Body of pancreas (tissue), 4 donors: ENCODE results near the gene NFIA. TPM values are rescaled to one million over a fixed set of nuclear protein-coding genes. Genes with fewer than 3 reads are reported as not detected.

ENCODE experiments used
- ATAC-seq: fragments of 150-250 bp; one replicate; pipeline ENCODE4 v1.9.1; 2016
- DNase-seq, 4 donors: peaks; one replicate each; pipeline ENCODE4 v3.0.0-alpha.2; 2019
- H3K27ac ChIP-seq, 4 donors: fragments of 200-600 bp; sonication (generic); 1 replicate in 3 of 4; 2 replicates in 1 of 4; pipeline versions ENCODE4 v1.5.1 to v1.6.1; 2016 to 2019; ENCODE audit warnings: mild to moderate bottlenecking in 1 of 4, mixed read lengths in 1 of 4, moderate library complexity in 1 of 4
- H3K27me3 ChIP-seq, 2 donors: fragments of 200-600 bp; sonication (generic); one replicate each; pipeline ENCODE4 v1.6.0; 2016; ENCODE audit warnings: mild to moderate bottlenecking in 1 of 2
- H3K36me3 ChIP-seq, 2 donors: fragments of 200-600 bp; sonication (generic); replicated peaks in 1 of 2; 2 replicates each; pipeline ENCODE4 v1.5.1; 2016; ENCODE audit warnings: low read depth in 2 of 2; ENCODE audit not compliant: insufficient read depth in 1 of 2
- H3K4me1 ChIP-seq: fragments of 200-600 bp; sonication (generic); one replicate; pipeline ENCODE4 v1.6.0; 2016
- H3K4me3 ChIP-seq, 2 donors: fragments of 200-600 bp; sonication (generic); 1 replicate in 1 of 2; 2 replicates in 1 of 2; pipeline ENCODE4 v1.5.1; 2016 to 2019
- H3K9me3 ChIP-seq, 3 donors: fragments of 200-600 bp; sonication (generic); 1 replicate in 2 of 3; 2 replicates in 1 of 3; pipeline ENCODE4 v1.5.1; 2016
- CTCF ChIP-seq, 7 experiments: fragments of 450-650 bp in 4 of 7; fragments of 200-600 bp in 3 of 7; sonication (generic) in 3 of 7; IDR thresholded peaks; one replicate each; pipeline ENCODE4 v1.5.1; 2016 to 2019; ENCODE audit warnings: antibody characterized with exemption in 7 of 7
- POLR2A ChIP-seq, 3 donors: fragments of 450-650 bp; IDR thresholded peaks; one replicate each; pipeline ENCODE4 v1.6.1; 2016; ENCODE audit warnings: antibody characterized with exemption in 3 of 3, mild to moderate bottlenecking in 2 of 3
- WGBS, 2 donors: methylation state at CpG; one replicate each; pipeline ENCODE4 v1.1.5; 2017; 5-methylcytosine and 5-hydroxymethylcytosine counted together
- intact Hi-C: fragments of 100-400 bp; cut with DNase I; formaldehyde crosslinking; loops from one replicate; pipeline ENCODE4 v1.15.1; 2023
- total RNA-seq, 2 donors: library from RNA; depleted of rRNA; stranded (reverse); fragments of >200 nt; gene quantifications; one replicate each; pipeline ENCODE4 v1.1.0, GENCODE V29; 2016

Gene NFIA
- total RNA-seq, 2 donors from 2014 or later, result 21.5 to 32.3 TPM

GRCh38 chr1:61403679-61404596 lies 321.6 kb downstream of the NFIA start:
- H3K36me3 ChIP-seq, result peaks cover 0 to 15% of the 10 kb centered on the region in 2 donors
- ATAC-seq (peak; percentile 67), DNase-seq (peak in 1 of 4 donors; percentile 5)
- no peaks in the 10 kb centered on the region for H3K9me3 ChIP-seq
- peak overlapping the region; percentile 14 to 64 (median 44) for H3K27ac ChIP-seq
- no peaks in the 10 kb centered on the region for H3K27me3 ChIP-seq
- peaks cover 19% of the 10 kb centered on the region for H3K4me1 ChIP-seq
- TF ChIP-seq CTCF (IDR thresholded peaks at IDR 0.05) (no peak), POLR2A (IDR thresholded peaks at IDR 0.05) (no peak)
- H3K4me3 ChIP-seq, result no peak overlapping the region
- 30 to 48% methylated on average over 12 of the region's 12 CpGs for WGBS, 2 donors
- intact Hi-C loops, result no loop called here

DNA sequence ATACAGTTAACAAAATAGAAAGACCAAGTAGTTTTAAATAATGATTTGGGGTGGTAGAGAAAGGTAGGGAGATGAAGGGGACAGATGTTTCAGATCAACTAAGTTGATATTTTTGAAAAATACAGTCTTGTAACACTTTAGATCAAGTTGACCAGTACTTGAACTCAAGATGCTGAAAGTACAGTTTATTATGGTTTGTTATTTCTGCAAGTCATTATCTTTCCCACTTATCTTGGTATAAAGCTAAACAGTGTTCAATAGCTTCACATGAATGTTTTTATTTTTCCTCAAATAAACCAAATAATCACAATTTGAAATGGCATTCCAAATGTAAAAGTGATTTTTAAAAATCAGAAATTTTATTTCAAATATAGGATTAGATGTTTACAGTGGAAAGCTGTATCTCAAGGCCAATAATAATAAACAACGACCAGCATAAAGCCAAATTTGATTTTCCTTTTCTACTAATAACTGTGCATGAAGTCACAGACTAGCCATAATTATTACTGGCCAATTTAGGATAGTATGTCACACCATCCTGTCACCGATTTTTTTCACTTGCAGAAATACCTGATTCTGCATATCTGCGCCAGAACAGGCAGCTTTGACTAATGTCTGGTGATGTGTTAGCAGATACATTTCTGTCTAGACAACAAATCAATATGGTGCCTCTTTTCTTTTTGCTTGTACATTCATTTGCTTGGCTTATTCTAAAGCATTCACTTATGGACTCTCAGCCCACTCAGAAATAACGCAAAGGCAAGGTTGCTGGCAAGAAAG lies 322.4 kb downstream of the NFIA start:
- 88 to 90% methylated on average over 4 of the region's 4 CpGs for WGBS, 2 donors
- no peaks in the 10 kb centered on the region for H3K27me3 ChIP-seq
- TF ChIP-seq POLR2A (IDR thresholded peaks at IDR 0.05), result no peak
- no peak for TF ChIP-seq CTCF (IDR thresholded peaks at IDR 0.05)
- DNase-seq (no peak), ATAC-seq (no peak)
- H3K36me3 ChIP-seq, result peaks cover 0 to 15% of the 10 kb centered on the region in 2 donors
- peaks cover 12% of the 10 kb centered on the region for H3K4me1 ChIP-seq
- peak overlapping the region in 3 of 4 donors; percentile 39 to 64 (median 49) for H3K27ac ChIP-seq
- H3K4me3 ChIP-seq, result no peak overlapping the region
- intact Hi-C loops, result no loop called here
- no peaks in the 10 kb centered on the region for H3K9me3 ChIP-seq

DNA sequence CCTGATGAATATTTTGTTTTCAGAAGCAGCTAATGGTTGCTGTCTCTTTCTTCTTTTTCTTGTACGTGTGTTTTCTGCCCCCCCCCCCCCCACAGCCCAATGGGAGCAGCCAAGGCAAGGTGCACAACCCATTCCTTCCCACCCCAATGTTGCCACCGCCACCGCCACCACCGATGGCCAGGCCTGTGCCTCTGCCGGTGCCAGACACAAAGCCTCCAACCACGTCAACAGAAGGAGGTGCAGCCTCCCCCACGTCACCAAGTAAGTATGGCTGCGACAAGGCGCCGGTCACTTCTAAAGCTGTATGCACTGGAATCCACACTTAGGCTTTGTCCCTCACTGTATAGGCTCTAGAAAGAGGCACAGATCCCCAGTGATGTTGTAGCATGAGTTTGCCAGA lies 324.1 kb downstream of the NFIA start:
- 98 to 99% methylated on average over 7 to 10 of the region's 10 CpGs for WGBS, 2 donors
- Histone ChIP-seq H3K27ac (no peak overlapping the region), H3K4me3 (no peak overlapping the region), H3K4me1 (peaks cover 12% of the 10 kb centered on the region), H3K27me3 (no peaks in the 10 kb centered on the region), H3K9me3 (no peaks in the 10 kb centered on the region), H3K36me3 (peaks cover 0 to 16% of the 10 kb centered on the region in 2 donors)
- ATAC-seq (no peak), DNase-seq (no peak)
- no peak for TF ChIP-seq POLR2A (IDR thresholded peaks at IDR 0.05)
- no peak for TF ChIP-seq CTCF (IDR thresholded peaks at IDR 0.05)
- intact Hi-C loops, result no loop called here

DNA sequence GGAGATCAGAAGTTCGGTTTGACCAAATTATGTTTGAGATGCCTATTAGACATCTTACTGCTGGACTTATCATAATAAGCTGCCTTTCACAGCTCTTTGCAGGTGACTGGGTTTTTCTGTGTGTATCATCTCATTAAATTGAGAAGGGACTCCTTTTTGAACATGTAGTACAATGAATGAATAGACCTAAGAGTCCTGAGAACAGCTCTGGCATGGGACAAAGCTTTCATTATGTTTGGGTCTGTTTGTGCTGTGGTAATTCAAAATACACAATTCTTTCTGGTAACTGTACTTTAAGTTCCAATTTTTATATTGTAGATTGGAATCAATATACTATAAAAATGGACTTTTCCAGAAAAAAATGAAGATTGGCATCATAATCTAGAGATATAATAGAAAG lies 330.2 kb downstream of the NFIA start:
- Histone ChIP-seq H3K4me3 (no peak overlapping the region), H3K9me3 (no peaks in the 10 kb centered on the region), H3K36me3 (peaks cover 0 to 10% of the 10 kb centered on the region in 2 donors), H3K27ac (no peak overlapping the region), H3K27me3 (no peaks in the 10 kb centered on the region), H3K4me1 (no peaks in the 10 kb centered on the region)
- no peak for ATAC-seq
- WGBS, 2 donors, result 80 to 100% methylated on average over 1 of the region's 1 CpG
- TF ChIP-seq POLR2A (IDR thresholded peaks at IDR 0.05) (no peak), CTCF (IDR thresholded peaks at IDR 0.05) (no peak)
- no peak for DNase-seq
- intact Hi-C loops, result no loop called here
